ENCODE results near the gene TNS1. TPM values are rescaled to one million over a fixed set of nuclear protein-coding genes. Genes with fewer than 3 reads are reported as not detected.

TNS1 gene
- total RNA-seq, 1 experiment from 2014 or later = 0.49 TPM

- intact Hi-C loops (cut with micrococcal nuclease; ENCODE audit: unreplicated experiment) (no loop called here), in situ Hi-C loops (cut with HindIII; ENCODE audit: low pct_unique_long_range_greater_than_20kb, low sequenced_read_pairs) (no loop called here)
- CTCF ChIA-PET = no interaction called here
- ATAC-seq (no peak), DNase-seq (ENCODE audit: low read depth, low spot score) (no peak)
- H3K9me3 ChIP-seq (ENCODE audit: control insufficient read depth, insufficient read depth, low read depth, low read length) = no peaks in the 10 kb centered on the region
- H3K27me3 ChIP-seq (ENCODE audit: control insufficient read depth, insufficient read depth, low read length) = peaks cover 5% of the 10 kb centered on the region; the same call in 1 of the 2 replicates
- no peaks in the 10 kb centered on the region for H3K4me1 ChIP-seq (ENCODE audit: control insufficient read depth, insufficient read depth, low read length)
- H3K36me3 ChIP-seq (ENCODE audit: control insufficient read depth, insufficient read depth, low read length) = no peaks in the 10 kb centered on the region
- H3K4me3 ChIP-seq (ENCODE audit: low read depth in 2 of 2, low read length in 2 of 2) = no peak overlapping the region
- POLR2A ChIA-PET = no interaction called here
- TF ChIP-seq SIN3A (IDR thresholded peaks at IDR 0.05; ENCODE audit: borderline replicate concordance, insufficient read depth, low read depth, low read length) = no peak
- TF ChIP-seq CTCF (IDR thresholded peaks at IDR 0.05) = no peak
- no peak for TF ChIP-seq REST (IDR thresholded peaks at IDR 0.05; ENCODE audit: insufficient read depth in 1 of 2, low read depth in 2 of 2, low read length in 1 of 2)
- TF ChIP-seq POLR2AphosphoS5 (IDR thresholded peaks at IDR 0.05; ENCODE audit: low read depth, low read length) = no peak
- no peak for TF ChIP-seq TCF7L2 (IDR thresholded peaks at IDR 0.05; ENCODE audit: low read depth, low read length)
- no peak overlapping the region for H3K27ac ChIP-seq (ENCODE audit: low read length)
- no TSS peak for BruUV-seq (replicated peaks)
Measured at GRCh38 chr2:217755027-217755745, 247.6 kb downstream of the TNS1 start.

- in situ Hi-C loops (cut with HindIII; ENCODE audit: low pct_unique_long_range_greater_than_20kb, low sequenced_read_pairs) = no loop called here
- ATAC-seq (no peak), DNase-seq (ENCODE audit: low read depth, low spot score) (no peak)
- Histone ChIP-seq H3K27me3 (ENCODE audit: control insufficient read depth, insufficient read depth, low read length) (peaks cover 5% of the 10 kb centered on the region; the same call in 1 of the 2 replicates), H3K4me1 (ENCODE audit: control insufficient read depth, insufficient read depth, low read length) (no peaks in the 10 kb centered on the region), H3K9me3 (ENCODE audit: control insufficient read depth, insufficient read depth, low read depth, low read length) (no peaks in the 10 kb centered on the region), H3K4me3 (ENCODE audit: low read depth in 2 of 2, low read length in 2 of 2) (no peak overlapping the region), H3K36me3 (ENCODE audit: control insufficient read depth, insufficient read depth, low read length) (no peaks in the 10 kb centered on the region), H3K27ac (ENCODE audit: low read length) (no peak overlapping the region)
- ChIA-PET CTCF (no interaction called here), POLR2A (no interaction called here)
- intact Hi-C loops (cut with micrococcal nuclease; ENCODE audit: unreplicated experiment) = no loop called here
- no TSS peak for BruUV-seq (replicated peaks)
- no peak for TF ChIP-seq POLR2AphosphoS5 (IDR thresholded peaks at IDR 0.05; ENCODE audit: low read depth, low read length)
- no peak for TF ChIP-seq CTCF (IDR thresholded peaks at IDR 0.05)
- TF ChIP-seq TCF7L2 (IDR thresholded peaks at IDR 0.05; ENCODE audit: low read depth, low read length) = no peak
- TF ChIP-seq REST (IDR thresholded peaks at IDR 0.05; ENCODE audit: insufficient read depth in 1 of 2, low read depth in 2 of 2, low read length in 1 of 2) = no peak
- TF ChIP-seq SIN3A (IDR thresholded peaks at IDR 0.05; ENCODE audit: borderline replicate concordance, insufficient read depth, low read depth, low read length) = no peak
Measured at GRCh38 chr2:217753460-217754200, 249.2 kb downstream of the TNS1 start.

Data from Panc1 (cell line).